Activated T-cell treated with anti-CD3 and anti-CD28 coated beads, Interleukin-2, amount 50 U/mL, for 24 hours (primary cell): Measurements from ENCODE around the gene BTBD18.
"Not testable (repeated sequence)": the region's sequence is repeated elsewhere in the genome, so short reads cannot be mapped to it uniquely, and the experiment has no call there.

Source experiments
- DNase-seq: peaks from one replicate; pipeline ENCODE4 v3.0.0-alpha.2; 2020
- H3K27ac Mint-ChIP-seq: 2 replicates; pipeline ENCODE4 v1.8.0; 2020; ENCODE audit warnings: mild to moderate bottlenecking, mixed read lengths
- H3K27me3 Mint-ChIP-seq: 2 replicates; pipeline ENCODE4 v1.8.0; 2020; ENCODE audit warnings: mixed read lengths
- H3K36me3 Mint-ChIP-seq: 2 replicates; pipeline ENCODE4 v1.8.0; 2020; ENCODE audit warnings: low read depth, mixed read lengths
- H3K4me1 Mint-ChIP-seq: 2 replicates; pipeline ENCODE4 v1.8.0; 2020; ENCODE audit warnings: low read depth, mixed read lengths
- H3K4me3 Mint-ChIP-seq: 2 replicates; pipeline ENCODE4 v1.8.0; 2020; ENCODE audit warnings: mild to moderate bottlenecking, moderate library complexity, mixed read lengths
- H3K9me3 Mint-ChIP-seq: 2 replicates; pipeline ENCODE4 v1.8.0; 2020; ENCODE audit warnings: mixed read lengths

Gene BTBD18

DNA sequence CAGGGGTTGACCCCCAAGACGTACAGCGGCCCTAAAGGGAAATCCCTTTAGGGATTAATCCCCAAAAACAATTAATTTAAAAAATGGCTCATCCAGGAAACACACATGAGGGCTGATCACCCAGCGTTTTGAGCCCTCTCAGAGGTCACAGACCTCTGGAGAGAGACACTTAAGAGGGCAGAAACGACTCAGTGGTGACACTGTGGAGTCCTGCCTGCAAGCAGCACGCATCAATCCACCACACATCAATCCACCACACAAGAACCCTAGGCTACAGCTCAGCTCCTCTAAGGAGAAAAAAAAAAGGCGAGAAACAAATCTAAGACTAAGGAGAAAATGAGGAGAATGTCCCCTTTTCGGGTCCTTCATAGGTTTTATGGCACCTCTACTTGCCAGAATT lies 22.8 kb downstream of the BTBD18 start:
- Mint-ChIP-seq H3K27ac (peak overlapping the region; percentile 76), H3K27me3 (no peaks in the 10 kb centered on the region), H3K4me1 (peaks cover 23% of the 10 kb centered on the region), H3K36me3 (peaks cover 63% of the 10 kb centered on the region), H3K9me3 (no peaks in the 10 kb centered on the region), H3K4me3 (no peak overlapping the region)
- no peak for DNase-seq

DNA sequence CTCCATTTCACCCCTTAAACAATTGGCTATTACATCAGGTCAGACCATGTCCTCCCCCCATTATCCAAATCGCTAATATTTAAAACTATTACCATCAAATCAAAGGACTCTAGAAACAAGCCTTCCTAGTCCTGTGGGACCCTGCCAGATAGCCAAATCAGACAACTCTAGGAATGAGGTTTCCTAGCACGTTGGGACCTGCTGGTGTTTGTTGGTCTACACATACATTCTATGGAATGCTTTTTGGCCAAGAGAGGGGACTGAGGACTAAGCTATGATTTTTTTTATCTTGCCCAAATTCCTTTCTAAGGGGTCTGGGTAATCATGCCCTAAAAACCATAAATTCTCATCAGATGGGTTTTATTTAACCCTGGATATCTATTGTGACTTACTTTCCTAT lies 24.4 kb downstream of the BTBD18 start:
- Mint-ChIP-seq H3K4me3 (no peak overlapping the region), H3K27me3 (no peaks in the 10 kb centered on the region), H3K27ac (peak overlapping the region; percentile 64), H3K36me3 (peaks cover 64% of the 10 kb centered on the region), H3K4me1 (peaks cover 23% of the 10 kb centered on the region), H3K9me3 (no peaks in the 10 kb centered on the region)
- DNase-seq = no peak

DNA sequence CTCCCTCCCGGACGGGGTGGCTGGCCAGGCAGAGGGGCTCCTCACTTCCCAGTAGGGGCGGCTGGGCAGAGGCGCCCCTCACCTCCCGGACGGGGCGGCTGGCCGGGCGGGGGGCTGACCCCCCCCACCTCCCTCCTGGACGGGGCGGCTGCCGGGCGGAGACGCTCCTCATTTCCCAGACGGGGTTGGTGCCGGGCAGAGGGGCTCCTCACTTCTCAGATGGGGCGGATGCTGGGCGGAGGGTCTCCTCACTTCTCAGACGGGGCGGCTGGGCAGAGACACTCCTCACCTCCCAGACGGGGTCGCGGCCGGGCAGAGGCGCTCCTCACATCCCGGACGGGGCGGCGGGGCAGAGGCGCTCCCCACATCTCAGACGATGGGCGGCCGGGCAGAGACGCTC lies 34.9 kb downstream of the BTBD18 start:
- H3K27ac Mint-ChIP-seq, DNase-seq, H3K9me3 Mint-ChIP-seq, H3K27me3 Mint-ChIP-seq, H3K4me3 Mint-ChIP-seq: not testable (repeated sequence)
- H3K36me3 Mint-ChIP-seq = peaks cover 73% of the 10 kb centered on the region
- peaks cover 28% of the 10 kb centered on the region for H3K4me1 Mint-ChIP-seq

DNA sequence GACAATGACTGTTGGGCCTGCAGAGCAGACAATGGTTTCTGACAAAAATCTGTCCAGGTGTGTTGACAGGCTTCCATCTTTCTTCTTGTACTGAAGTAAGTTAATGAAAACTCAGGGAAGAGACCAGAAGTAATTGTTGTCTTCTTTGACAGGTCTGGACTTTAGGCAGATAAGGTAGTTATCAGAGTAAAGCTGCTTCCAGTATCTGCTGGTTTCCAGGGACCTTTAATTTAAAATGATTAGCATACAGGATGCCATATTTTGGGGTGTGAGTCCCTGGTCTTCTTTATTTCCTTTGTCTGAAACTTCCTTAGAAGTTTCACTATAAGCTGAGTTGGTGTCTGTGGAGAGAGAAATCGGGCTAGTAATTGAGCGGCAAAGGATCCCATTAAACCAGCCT lies 37.8 kb downstream of the BTBD18 start:
- H3K27me3 Mint-ChIP-seq = no peaks in the 10 kb centered on the region
- no peaks in the 10 kb centered on the region for H3K9me3 Mint-ChIP-seq
- no peak for DNase-seq
- H3K4me3 Mint-ChIP-seq = peak overlapping the region; percentile 94
- H3K36me3 Mint-ChIP-seq = peaks cover 59% of the 10 kb centered on the region
- peaks cover 54% of the 10 kb centered on the region for H3K4me1 Mint-ChIP-seq
- peak overlapping the region; percentile 96 for H3K27ac Mint-ChIP-seq

- Mint-ChIP-seq H3K9me3 (no peaks in the 10 kb centered on the region), H3K27me3 (no peaks in the 10 kb centered on the region), H3K4me1 (peaks cover 58% of the 10 kb centered on the region), H3K4me3 (peak within 1 kb of the TSS; percentile 94), H3K36me3 (peaks cover 57% of the 10 kb centered on the region), H3K27ac (peak within 1 kb of the TSS; percentile 96)
- peak; percentile 88 for DNase-seq
Measured at GRCh38 chr11:57712256-57713150, 39.1 kb downstream of the BTBD18 start, which contains the start of gene TMX2. Gene TMX2 (plus strand): TSS chr11:57712593. CDS start chr11:57712619, 26 bp downstream.

DNA sequence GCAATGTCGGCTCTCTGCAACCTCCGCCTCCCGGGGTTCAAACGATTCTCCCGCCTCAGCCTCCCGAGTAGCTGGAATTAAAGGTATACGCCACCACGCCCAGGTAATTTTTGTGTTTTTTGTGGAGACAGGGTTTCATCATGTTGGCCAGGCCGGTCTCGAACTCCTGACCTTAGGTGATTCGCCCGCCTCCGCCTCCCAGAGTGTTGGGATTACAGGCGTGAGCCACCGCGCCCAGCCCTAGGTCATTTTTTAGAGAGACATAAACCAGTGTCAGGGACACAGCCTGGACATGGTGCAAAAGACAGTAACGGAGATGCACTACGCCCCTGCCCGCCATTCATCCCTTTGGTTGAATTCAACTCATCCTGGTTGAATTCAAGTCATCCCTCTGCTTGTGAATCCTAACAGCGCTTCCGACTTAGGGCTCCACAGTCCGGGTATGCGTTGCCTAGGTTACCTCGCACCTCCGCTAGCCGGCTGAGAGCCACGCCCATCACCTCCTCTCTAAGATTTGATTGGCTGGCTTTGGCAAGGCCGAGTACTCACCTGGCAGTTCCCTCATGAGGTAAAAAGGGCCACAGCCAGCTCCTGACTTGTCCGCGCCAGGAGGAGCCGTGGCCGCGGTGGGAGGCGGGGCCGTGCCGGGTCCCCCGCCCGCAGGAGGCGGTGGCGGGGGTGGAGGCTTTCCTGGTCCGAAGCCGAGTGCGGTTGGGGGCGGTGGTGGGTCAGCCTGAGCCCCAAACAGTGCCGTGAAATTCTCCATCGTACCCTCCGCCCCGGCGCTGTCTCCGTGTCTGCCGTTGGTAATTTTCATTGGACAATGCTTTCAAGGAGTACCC lies 40.0 kb downstream of the BTBD18 start, which contains the start of gene MED19:
Gene MED19, minus strand, starts transcription at position 802 of the 842 bp plus-strand sequence. Its CDS starts 36 bp downstream, at position 766.
- peaks cover 59% of the 10 kb centered on the region for H3K4me1 Mint-ChIP-seq
- no peaks in the 10 kb centered on the region for H3K27me3 Mint-ChIP-seq
- H3K4me3 Mint-ChIP-seq = peak within 1 kb of the TSS; percentile 94
- peaks cover 56% of the 10 kb centered on the region for H3K36me3 Mint-ChIP-seq
- no peaks in the 10 kb centered on the region for H3K9me3 Mint-ChIP-seq
- peak within 1 kb of the TSS; percentile 96 for H3K27ac Mint-ChIP-seq
- DNase-seq = peak; percentile 82

- Mint-ChIP-seq H3K27me3 (no peaks in the 10 kb centered on the region), H3K4me1 (peaks cover 55% of the 10 kb centered on the region), H3K27ac (peak overlapping the region; percentile 50), H3K9me3 (no peaks in the 10 kb centered on the region), H3K4me3 (peak overlapping the region; percentile 94), H3K36me3 (peaks cover 60% of the 10 kb centered on the region)
- no peak for DNase-seq
Measured at GRCh38 chr11:57709802-57710367, 41.7 kb downstream of the BTBD18 start.

- H3K27ac Mint-ChIP-seq, H3K27me3 Mint-ChIP-seq, DNase-seq, H3K9me3 Mint-ChIP-seq, H3K4me3 Mint-ChIP-seq: not testable (repeated sequence)
- H3K4me1 Mint-ChIP-seq = peaks cover 24% of the 10 kb centered on the region
- H3K36me3 Mint-ChIP-seq = peaks cover 71% of the 10 kb centered on the region
Measured at GRCh38 chr11:57705432-57705831, 46.2 kb downstream of the BTBD18 start.

- no peaks in the 10 kb centered on the region for H3K27me3 Mint-ChIP-seq
Measured at GRCh38 chr11:57704932-57705331, 46.7 kb downstream of the BTBD18 start.

GRCh38 chr11:57703341-57703740 lies 48.3 kb downstream of the BTBD18 start:
- H3K9me3 Mint-ChIP-seq = no peaks in the 10 kb centered on the region
- no peak overlapping the region for H3K4me3 Mint-ChIP-seq
- peak overlapping the region; percentile 65 for H3K27ac Mint-ChIP-seq
- H3K27me3 Mint-ChIP-seq = no peaks in the 10 kb centered on the region
- peaks cover 81% of the 10 kb centered on the region for H3K36me3 Mint-ChIP-seq
- no peak for DNase-seq
- peaks cover 6% of the 10 kb centered on the region for H3K4me1 Mint-ChIP-seq

More at GRCh38 chr11:57704932-57705331, 46.7 kb downstream of the BTBD18 start:
- Mint-ChIP-seq H3K4me3 (no peak overlapping the region), H3K36me3 (peaks cover 76% of the 10 kb centered on the region), H3K4me1 (peaks cover 21% of the 10 kb centered on the region), H3K9me3 (no peaks in the 10 kb centered on the region), H3K27ac (peak overlapping the region; percentile 60)
- DNase-seq = no peak

GRCh38 chr11:57700425-57700824 lies 51.2 kb downstream of the BTBD18 start:
- Mint-ChIP-seq H3K27ac (peak overlapping the region; percentile 20), H3K27me3 (no peaks in the 10 kb centered on the region), H3K36me3 (peaks cover 92% of the 10 kb centered on the region), H3K4me1 (no peaks in the 10 kb centered on the region), H3K9me3 (no peaks in the 10 kb centered on the region), H3K4me3 (no peak overlapping the region)
- DNase-seq = no peak

DNA sequence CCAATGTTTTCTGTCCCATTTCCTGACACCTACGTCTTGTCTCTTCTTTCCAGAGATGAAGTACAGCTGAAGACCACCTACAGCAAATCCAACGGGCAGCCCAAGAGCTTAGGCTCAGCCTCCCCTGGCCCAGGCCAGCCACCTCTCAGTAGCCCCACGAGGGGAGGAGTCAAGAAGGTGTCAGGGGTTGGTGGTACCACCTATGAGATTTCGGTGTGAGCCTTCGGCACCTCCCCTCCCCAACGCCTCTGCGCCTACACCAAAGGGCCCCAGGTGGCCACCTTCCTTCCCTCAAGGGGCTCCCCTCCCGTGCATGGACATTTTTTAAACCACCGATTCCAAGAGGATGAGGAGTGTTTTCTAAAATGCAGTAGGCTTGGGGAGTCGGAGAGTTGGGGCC lies 51.8 kb downstream of the BTBD18 start:
- Mint-ChIP-seq H3K27ac (peak overlapping the region; percentile 74), H3K9me3 (no peaks in the 10 kb centered on the region), H3K4me1 (no peaks in the 10 kb centered on the region), H3K27me3 (no peaks in the 10 kb centered on the region), H3K36me3 (peaks cover 95% of the 10 kb centered on the region), H3K4me3 (no peak overlapping the region)
- DNase-seq = no peak

DNA sequence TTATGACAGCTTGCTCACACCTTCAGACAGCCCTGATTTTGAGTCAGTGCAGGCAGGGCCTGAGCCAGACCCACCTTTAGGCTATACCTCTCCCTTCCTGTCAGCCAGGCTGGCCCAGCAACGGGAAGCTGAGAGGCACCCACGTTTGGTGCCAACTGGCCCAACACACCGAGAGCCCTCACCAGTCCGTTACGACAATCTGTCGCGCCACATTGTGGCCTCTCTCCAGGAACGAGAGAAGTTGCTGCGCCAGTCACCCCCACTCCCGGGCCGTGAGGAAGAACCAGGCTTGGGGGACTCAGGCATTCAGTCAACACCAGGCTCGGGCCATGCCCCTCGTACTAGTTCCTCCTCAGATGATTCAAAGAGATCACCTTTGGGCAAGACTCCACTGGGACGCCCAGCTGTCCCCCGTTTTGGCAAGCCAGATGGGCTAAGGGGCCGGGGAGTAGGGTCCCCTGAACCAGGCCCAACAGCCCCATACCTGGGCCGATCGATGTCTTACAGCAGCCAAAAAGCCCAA lies 52.7 kb downstream of the BTBD18 start:
- Mint-ChIP-seq H3K36me3 (peaks cover 95% of the 10 kb centered on the region), H3K4me3 (no peak overlapping the region), H3K9me3 (no peaks in the 10 kb centered on the region), H3K27ac (peak overlapping the region; percentile 74), H3K27me3 (no peaks in the 10 kb centered on the region), H3K4me1 (no peaks in the 10 kb centered on the region)
- DNase-seq = no peak
